Measurements from ENCODE around the gene LIF.

GRCh38 chr22:30249049-30250038, 2.8 kb upstream of the LIF start:
- TF ChIP-seq CTCF (optimal IDR thresholded peaks at IDR 0.05 in 1 of 3, IDR thresholded peaks at IDR 0.05 in 1 of 3, conservative IDR thresholded peaks at IDR 0.05 in 1 of 3; ENCODE audit: extremely low read depth in 1 of 3, insufficient read depth in 2 of 3, low read length in 3 of 3) (no peak), EZH2 (IDR thresholded peaks at IDR 0.05; ENCODE audit: low read length) (no peak)
